Panc1 (cell line): Measurements from ENCODE around the gene CRELD2. TPM values are rescaled to one million over a fixed set of nuclear protein-coding genes. Genes with fewer than 3 reads are reported as not detected.

Experiments used
- ATAC-seq: fragments of 200-7000 bp; cut with Tn5 transposase; 2 replicates; pipeline ENCODE4 v1.9.1; 2020; ENCODE audit warnings: mild to moderate bottlenecking, moderate library complexity
- Bru-seq: library from RNA; stranded (reverse); fragments of 400-500 nt; gene quantifications from one replicate; lab custom pipeline; 2021; lab: Mats Ljungman, UMichigan
- BruChase-seq, 2 experiments: library from RNA; stranded (reverse); fragments of 400-500 nt; gene quantifications; one replicate each; lab custom pipeline; 2021; lab: Mats Ljungman, UMichigan
- BruUV-seq: library from RNA; stranded (reverse); fragments of 400-500 nt; replicated peaks from 2 replicates; lab custom pipeline; 2021; lab: Mats Ljungman, UMichigan
- CTCF ChIA-PET: fragments of 300-600 bp; sonication (Branson Sonifier 250); formaldehyde crosslinking; loops from one replicate; lab custom pipeline; 2022; ENCODE audit warnings: antibody characterized with exemption; lab: Charles Lee
- POLR2A ChIA-PET: fragments of 300-600 bp; sonication (Branson Sonifier 250); formaldehyde crosslinking; loops from one replicate; lab custom pipeline; 2022; ENCODE audit warnings: antibody characterized with exemption; lab: Charles Lee
- DNase-seq: peaks from one replicate; pipeline ENCODE4 v3.0.0-alpha.2; 2010; ENCODE audit warnings: low read depth, low spot score
- H3K27ac ChIP-seq: 2 replicates; pipeline ENCODE4 v1.5.1; 2011; ENCODE audit warnings: mild to moderate bottlenecking, low read length, inconsistent platforms
- H3K27me3 ChIP-seq: fragments of 200-500 bp; sonication (Bioruptor generic); 2 replicates; pipeline ENCODE4 v1.6.0; 2014; ENCODE audit warnings: low read length, inconsistent platforms; ENCODE audit not compliant: control insufficient read depth, insufficient read depth
- H3K36me3 ChIP-seq: fragments of 200-500 bp; sonication (Bioruptor generic); 2 replicates; pipeline ENCODE4 v1.5.1; 2014; ENCODE audit warnings: inconsistent platforms, mild to moderate bottlenecking, low read length, moderate library complexity; ENCODE audit not compliant: control insufficient read depth, insufficient read depth
- H3K4me1 ChIP-seq: 2 replicates; pipeline ENCODE4 v1.5.1; 2011; ENCODE audit warnings: inconsistent platforms, mild to moderate bottlenecking, low read length, moderate library complexity; ENCODE audit not compliant: control insufficient read depth, insufficient read depth
- H3K4me3 ChIP-seq, 2 experiments: 2 replicates each; pipeline ENCODE4 v1.5.1; 2011 to 2012; ENCODE audit warnings: low read depth in 2 of 2, low read length in 2 of 2, mild to moderate bottlenecking in 2 of 2, inconsistent platforms in 1 of 2, moderate library complexity in 1 of 2
- H3K9me3 ChIP-seq: fragments of 200-500 bp; sonication (Bioruptor generic); 2 replicates; pipeline ENCODE4 v1.5.1; 2014; ENCODE audit warnings: low read depth, mild to moderate bottlenecking, inconsistent platforms, low read length, moderate library complexity; ENCODE audit not compliant: control insufficient read depth, insufficient read depth
- CTCF ChIP-seq: fragments of 450-650 bp; IDR thresholded peaks from 2 replicates; pipeline ENCODE4 v1.5.1; 2017; ENCODE audit warnings: mild to moderate bottlenecking
- POLR2AphosphoS5 ChIP-seq: IDR thresholded peaks from 2 replicates; pipeline ENCODE4 v1.6.1; 2012; ENCODE audit warnings: mild to moderate bottlenecking, low read depth, low read length, moderate library complexity
- SIN3A ChIP-seq: IDR thresholded peaks from 2 replicates; pipeline ENCODE4 v1.6.1; 2012; ENCODE audit warnings: low read depth, mild to moderate bottlenecking, low read length, moderate library complexity, borderline replicate concordance; ENCODE audit not compliant: insufficient read depth
- TCF7L2 ChIP-seq: IDR thresholded peaks from 2 replicates; pipeline ENCODE4 v1.6.1; 2011; ENCODE audit warnings: mild to moderate bottlenecking, low read depth, low read length, inconsistent platforms
- in situ Hi-C: cut with HindIII; loops from 2 replicates; pipeline ENCODE4 v1.10.0; 2016; ENCODE audit warnings: low sequenced_read_pairs, low pct_unique_long_range_greater_than_20kb
- intact Hi-C: fragments of 100-400 bp; cut with micrococcal nuclease; formaldehyde crosslinking; loops from one replicate; pipeline ENCODE4 v1.10.0; 2022; ENCODE audit not compliant: unreplicated experiment
- long read RNA-seq: library from polyadenylated mRNA; unstranded; transcript quantifications from one replicate; pipeline ENCODE4 v2.0.0, GENCODE V29; 2021; ENCODE audit not compliant: unreplicated experiment
- polyA plus RNA-seq: library from polyadenylated mRNA; unstranded; fragments of >200 nt; gene quantifications from one replicate; pipeline ENCODE4 v1.2.1, GENCODE V29; 2012; ENCODE audit warnings: missing spikeins; ENCODE audit not compliant: insufficient read length
- total RNA-seq: library from RNA; stranded (reverse); gene quantifications from one replicate; pipeline ENCODE4 v1.2.1, GENCODE V29; 2021; ENCODE audit not compliant: unreplicated experiment
- TF ChIP-seq, protein P1 (sequence below), 2 experiments: IDR thresholded peaks; 2 replicates each; pipeline ENCODE4 v1.6.1; 2011 to 2012; ENCODE audit warnings: low read depth in 2 of 2, control low read depth in 1 of 2, low read length in 1 of 2, mild to moderate bottlenecking in 1 of 2, moderate library complexity in 1 of 2; ENCODE audit not compliant: insufficient read depth in 1 of 2

Gene CRELD2
- total RNA-seq = 59.7 TPM
- polyA plus RNA-seq = 98.5 TPM
- percentile 55 among the genes with signal in this experiment for Bru-seq, nascent RNA
- BruChase-seq, experiment 1, labeled RNA remaining after a 2-hour chase = percentile 64 among the genes with signal in this experiment
- BruChase-seq, experiment 2, labeled RNA remaining after a 6-hour chase = percentile 64 among the genes with signal in this experiment
- long read RNA-seq, transcript CRELD2-201 (10 exons, 1,357 nt) = major isoform, 117 of 200 reads
- long read RNA-seq, partial matches to known transcripts = 4 of 200 reads
- long read RNA-seq, other reads (novel, unspliced or antisense) = 73 of 200 reads

- in situ Hi-C loops = no loop called here
- H3K27me3 ChIP-seq = no peaks in the 10 kb centered on the region
- intact Hi-C loops = loop anchor here (5.0 kb wide), 1 partner anchor 151 kb away; no protein-coding TSS in a partner anchor
- ATAC-seq (peak; percentile 99), DNase-seq (no peak)
- no peaks in the 10 kb centered on the region for H3K9me3 ChIP-seq
- H3K36me3 ChIP-seq = peaks cover 4% of the 10 kb centered on the region; the same call in 1 of the 2 replicates
- POLR2A ChIA-PET = interaction anchor here (0.7 kb wide), 1 partner anchor 33 kb away, joined by 3 read pairs; no protein-coding TSS in a partner anchor
- peaks cover 3% of the 10 kb centered on the region; the same call in 1 of the 2 replicates for H3K4me1 ChIP-seq
- H3K4me3 ChIP-seq = peak within 1 kb of the TSS; percentile 61 to 68
- peak within 1 kb of the TSS; percentile 63 for H3K27ac ChIP-seq
- CTCF ChIA-PET = no interaction called here
- no TSS peak for BruUV-seq
- TF ChIP-seq POLR2AphosphoS5 (peak; percentile 58), SIN3A (no peak)
These were observed at the start of gene CRELD2, which contains the start of gene ALG12 for GRCh38 chr22:49917974-49918910. CRELD2 (plus strand) TSS chr22:49918634; CDS start chr22:49918770, 136 bp downstream. ALG12 (minus strand) TSS chr22:49918438; CDS start chr22:49913765, 4,673 bp downstream.

DNA sequence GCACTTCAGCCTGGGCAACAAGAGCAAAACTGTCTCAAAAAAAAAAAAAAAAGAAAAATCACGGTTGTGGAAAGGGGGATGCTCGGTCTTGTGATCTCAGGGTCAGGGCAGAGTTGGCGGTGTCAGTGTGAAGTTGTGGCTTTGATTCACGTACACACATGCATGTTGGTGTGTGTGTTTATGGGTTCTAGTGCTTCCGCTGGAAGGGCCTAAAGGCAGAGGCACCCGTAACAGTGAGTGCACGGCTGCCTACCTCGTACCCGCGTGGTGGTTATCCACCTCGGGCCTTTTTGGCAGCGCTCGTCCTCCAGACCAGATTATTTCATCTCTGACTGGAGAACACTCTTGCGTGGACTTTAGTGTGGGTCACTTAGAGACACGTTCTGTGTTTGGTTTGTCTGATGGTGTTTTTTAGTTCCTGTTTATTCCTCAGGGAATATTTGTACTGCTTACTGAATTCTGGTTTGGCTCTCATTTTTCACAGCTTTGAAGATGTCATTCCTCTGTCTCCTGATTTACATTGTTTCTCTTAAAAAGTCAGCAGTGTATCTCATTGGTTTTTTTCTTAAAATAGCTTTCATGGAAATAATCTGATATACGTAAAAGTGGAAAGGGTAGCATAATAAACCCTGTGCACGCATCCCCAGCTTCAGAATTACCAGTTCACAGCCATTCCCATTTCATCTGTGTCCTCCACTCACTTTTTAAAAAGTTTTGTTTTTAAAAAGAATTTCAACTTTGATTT, 49.2 kb upstream of the CRELD2 start:
- no peak for ATAC-seq
- ChIA-PET CTCF (no interaction called here), POLR2A (no interaction called here)
- TF ChIP-seq TCF7L2 (no peak), POLR2AphosphoS5 (no peak), CTCF (no peak)
- Histone ChIP-seq H3K27ac (no peak overlapping the region), H3K4me1 (no peaks in the 10 kb centered on the region), H3K36me3 (no peaks in the 10 kb centered on the region), H3K4me3 (no peak overlapping the region), H3K9me3 (peaks cover 13% of the 10 kb centered on the region; the same call in 1 of the 2 replicates), H3K27me3 (no peaks in the 10 kb centered on the region)
- intact Hi-C loops = no loop called here
- no TSS peak for BruUV-seq
- in situ Hi-C loops = no loop called here
- DNase-seq = no peak

GRCh38 chr22:49869845-49870712, 48.4 kb upstream of the CRELD2 start:
- DNase-seq (no peak), ATAC-seq (no peak)
- Histone ChIP-seq H3K9me3 (peaks cover 13% of the 10 kb centered on the region; the same call in 1 of the 2 replicates), H3K36me3 (no peaks in the 10 kb centered on the region), H3K27me3 (no peaks in the 10 kb centered on the region), H3K4me3 (no peak overlapping the region), H3K4me1 (no peaks in the 10 kb centered on the region), H3K27ac (no peak overlapping the region)
- intact Hi-C loops = no loop called here
- ChIA-PET CTCF (interaction anchor here (0.6 kb wide), 1 partner anchor 9 kb away, joined by 5 read pairs; no protein-coding TSS in a partner anchor), POLR2A (no interaction called here)
- TSS peak; percentile 13 for BruUV-seq
- TF ChIP-seq TCF7L2 (no peak), POLR2AphosphoS5 (no peak), CTCF (no peak), SIN3A (no peak)
- TF ChIP-seq, protein P1, sequence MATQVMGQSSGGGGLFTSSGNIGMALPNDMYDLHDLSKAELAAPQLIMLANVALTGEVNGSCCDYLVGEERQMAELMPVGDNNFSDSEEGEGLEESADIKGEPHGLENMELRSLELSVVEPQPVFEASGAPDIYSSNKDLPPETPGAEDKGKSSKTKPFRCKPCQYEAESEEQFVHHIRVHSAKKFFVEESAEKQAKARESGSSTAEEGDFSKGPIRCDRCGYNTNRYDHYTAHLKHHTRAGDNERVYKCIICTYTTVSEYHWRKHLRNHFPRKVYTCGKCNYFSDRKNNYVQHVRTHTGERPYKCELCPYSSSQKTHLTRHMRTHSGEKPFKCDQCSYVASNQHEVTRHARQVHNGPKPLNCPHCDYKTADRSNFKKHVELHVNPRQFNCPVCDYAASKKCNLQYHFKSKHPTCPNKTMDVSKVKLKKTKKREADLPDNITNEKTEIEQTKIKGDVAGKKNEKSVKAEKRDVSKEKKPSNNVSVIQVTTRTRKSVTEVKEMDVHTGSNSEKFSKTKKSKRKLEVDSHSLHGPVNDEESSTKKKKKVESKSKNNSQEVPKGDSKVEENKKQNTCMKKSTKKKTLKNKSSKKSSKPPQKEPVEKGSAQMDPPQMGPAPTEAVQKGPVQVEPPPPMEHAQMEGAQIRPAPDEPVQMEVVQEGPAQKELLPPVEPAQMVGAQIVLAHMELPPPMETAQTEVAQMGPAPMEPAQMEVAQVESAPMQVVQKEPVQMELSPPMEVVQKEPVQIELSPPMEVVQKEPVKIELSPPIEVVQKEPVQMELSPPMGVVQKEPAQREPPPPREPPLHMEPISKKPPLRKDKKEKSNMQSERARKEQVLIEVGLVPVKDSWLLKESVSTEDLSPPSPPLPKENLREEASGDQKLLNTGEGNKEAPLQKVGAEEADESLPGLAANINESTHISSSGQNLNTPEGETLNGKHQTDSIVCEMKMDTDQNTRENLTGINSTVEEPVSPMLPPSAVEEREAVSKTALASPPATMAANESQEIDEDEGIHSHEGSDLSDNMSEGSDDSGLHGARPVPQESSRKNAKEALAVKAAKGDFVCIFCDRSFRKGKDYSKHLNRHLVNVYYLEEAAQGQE (IDR thresholded peaks at IDR 0.05; ENCODE audit: insufficient read depth in 1 of 2, low read depth in 2 of 2, low read length in 1 of 2) = no peak
- in situ Hi-C loops = no loop called here
